ENCODE measurements around the gene DHFR2. TPM values are rescaled to one million over a fixed set of nuclear protein-coding genes. Genes with fewer than 3 reads are reported as not detected.
"Not testable (repeated sequence)": the region's sequence is repeated elsewhere in the genome, so short reads cannot be mapped to it uniquely, and the experiment has no call there.

The DHFR2 gene
- total RNA-seq, 4 donors from 2014 or later, result 3.3 to 5.9 (median 4.8) TPM

DNA sequence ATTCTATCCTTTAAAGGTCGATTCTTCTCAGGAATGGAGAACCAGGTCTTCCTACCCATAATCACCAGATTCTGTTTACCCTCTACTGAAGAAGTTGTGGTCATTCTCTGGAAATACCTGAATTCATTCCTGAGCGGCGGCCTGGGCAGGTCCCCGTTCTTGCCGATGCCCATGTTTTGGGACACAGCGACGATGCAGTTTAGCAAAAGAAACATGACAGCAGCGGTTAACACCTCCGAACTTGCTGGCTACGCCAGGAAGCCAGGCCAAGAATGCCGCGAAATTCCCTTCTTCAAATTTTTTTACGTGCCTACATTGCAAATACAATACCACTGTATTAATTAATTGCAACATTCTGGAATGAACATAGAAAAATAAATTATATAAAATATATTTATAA lies 1.4 kb downstream of the DHFR2 start:
- no peak for DNase-seq (ENCODE audit: extremely low spot score)
- H3K4me1 ChIP-seq, result peaks cover 16 to 32% (median 29%) of the 10 kb centered on the region in 4 donors
- no peaks in the 10 kb centered on the region for H3K9me3 ChIP-seq
- peaks cover 0 to 24% (median 0%) of the 10 kb centered on the region in 4 donors for H3K36me3 ChIP-seq
- intact Hi-C loops (cut with DNase I), result loop anchor here (10.0 kb wide), 2 partner anchors 86 to 156 kb away; partner anchors contain the start of gene PROS1
- H3K4me3 ChIP-seq, result no peak overlapping the region
- no peaks in the 10 kb centered on the region for H3K27me3 ChIP-seq
- TF ChIP-seq POLR2A (IDR thresholded peaks at IDR 0.05; ENCODE audit: low read depth), result no peak
- no peak for TF ChIP-seq POLR2AphosphoS5 (IDR thresholded peaks at IDR 0.05)
- TF ChIP-seq, protein P1, sequence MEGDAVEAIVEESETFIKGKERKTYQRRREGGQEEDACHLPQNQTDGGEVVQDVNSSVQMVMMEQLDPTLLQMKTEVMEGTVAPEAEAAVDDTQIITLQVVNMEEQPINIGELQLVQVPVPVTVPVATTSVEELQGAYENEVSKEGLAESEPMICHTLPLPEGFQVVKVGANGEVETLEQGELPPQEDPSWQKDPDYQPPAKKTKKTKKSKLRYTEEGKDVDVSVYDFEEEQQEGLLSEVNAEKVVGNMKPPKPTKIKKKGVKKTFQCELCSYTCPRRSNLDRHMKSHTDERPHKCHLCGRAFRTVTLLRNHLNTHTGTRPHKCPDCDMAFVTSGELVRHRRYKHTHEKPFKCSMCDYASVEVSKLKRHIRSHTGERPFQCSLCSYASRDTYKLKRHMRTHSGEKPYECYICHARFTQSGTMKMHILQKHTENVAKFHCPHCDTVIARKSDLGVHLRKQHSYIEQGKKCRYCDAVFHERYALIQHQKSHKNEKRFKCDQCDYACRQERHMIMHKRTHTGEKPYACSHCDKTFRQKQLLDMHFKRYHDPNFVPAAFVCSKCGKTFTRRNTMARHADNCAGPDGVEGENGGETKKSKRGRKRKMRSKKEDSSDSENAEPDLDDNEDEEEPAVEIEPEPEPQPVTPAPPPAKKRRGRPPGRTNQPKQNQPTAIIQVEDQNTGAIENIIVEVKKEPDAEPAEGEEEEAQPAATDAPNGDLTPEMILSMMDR (IDR thresholded peaks at IDR 0.05), result no peak
- TF ChIP-seq EP300 (IDR thresholded peaks at IDR 0.05), result no peak
- 98% methylated on average over 13 of the region's 13 CpGs for WGBS
- no peak overlapping the region for H3K27ac ChIP-seq (replicated peaks in 1 of 4)

DNA sequence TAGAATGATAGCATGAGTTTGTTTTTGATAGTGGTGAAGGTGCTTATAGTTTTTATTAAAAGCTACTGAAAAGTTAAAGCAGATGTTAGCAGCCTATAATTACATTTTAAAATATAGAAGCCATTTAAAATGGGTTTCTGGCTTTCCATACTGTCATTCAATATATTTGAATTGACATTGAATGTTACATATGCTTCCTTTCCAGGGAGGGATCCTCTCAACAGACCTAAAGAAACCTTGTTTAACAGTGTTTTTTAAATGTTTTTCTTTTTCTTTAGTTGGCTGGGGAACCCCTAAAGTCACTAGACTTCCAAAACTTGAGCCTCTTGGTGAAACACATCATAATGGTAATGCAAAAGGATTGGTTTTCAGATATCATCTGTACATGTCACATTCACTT lies 12.2 kb downstream of the DHFR2 start:
- Histone ChIP-seq H3K9me3 (no peaks in the 10 kb centered on the region), H3K36me3 (peaks cover 0 to 6% (median 0%) of the 10 kb centered on the region in 4 donors), H3K4me1 (no peaks in the 10 kb centered on the region), H3K27ac (replicated peaks in 1 of 4) (no peak overlapping the region), H3K4me3 (no peak overlapping the region), H3K27me3 (no peaks in the 10 kb centered on the region)
- intact Hi-C loops (cut with DNase I), result no loop called here
- TF ChIP-seq POLR2AphosphoS5 (IDR thresholded peaks at IDR 0.05) (no peak), EP300 (IDR thresholded peaks at IDR 0.05) (no peak), POLR2A (IDR thresholded peaks at IDR 0.05; ENCODE audit: low read depth) (no peak)
- TF ChIP-seq, protein P1 (IDR thresholded peaks at IDR 0.05), result no peak
- no peak for DNase-seq (ENCODE audit: extremely low spot score)

DNA sequence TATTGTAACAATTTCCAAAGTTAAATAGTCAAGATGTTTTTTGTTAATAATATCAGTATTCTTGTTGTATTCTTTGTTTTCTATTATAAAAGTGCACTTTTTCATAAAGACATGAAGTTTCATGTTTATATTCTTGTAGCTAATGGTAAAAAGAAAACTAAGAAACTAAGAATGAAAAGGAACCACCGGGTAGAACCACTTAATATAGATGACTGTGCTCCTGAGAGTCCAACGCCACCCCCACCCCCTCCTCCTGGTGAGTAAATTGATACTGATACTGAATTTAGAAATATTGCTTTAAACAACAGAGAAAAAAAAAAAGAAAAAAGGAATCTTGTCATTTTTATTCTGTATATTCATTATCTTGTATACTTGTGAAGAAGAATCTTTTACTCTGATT lies 13.4 kb downstream of the DHFR2 start:
- no peaks in the 10 kb centered on the region for H3K27me3 ChIP-seq
- TF ChIP-seq, protein P1 (IDR thresholded peaks at IDR 0.05), result no peak
- TF ChIP-seq POLR2A (IDR thresholded peaks at IDR 0.05; ENCODE audit: low read depth) (no peak), EP300 (IDR thresholded peaks at IDR 0.05) (no peak), POLR2AphosphoS5 (IDR thresholded peaks at IDR 0.05) (no peak)
- H3K27ac ChIP-seq (replicated peaks in 1 of 4), result no peak overlapping the region
- no peak overlapping the region for H3K4me3 ChIP-seq
- H3K4me1 ChIP-seq, result no peaks in the 10 kb centered on the region
- H3K9me3 ChIP-seq, result no peaks in the 10 kb centered on the region
- intact Hi-C loops (cut with DNase I), result no loop called here
- WGBS, result 95% methylated on average over 2 of the region's 2 CpGs
- peaks cover 6 to 16% (median 9%) of the 10 kb centered on the region in 4 donors for H3K36me3 ChIP-seq
- no peak for DNase-seq (ENCODE audit: extremely low spot score)

DNA sequence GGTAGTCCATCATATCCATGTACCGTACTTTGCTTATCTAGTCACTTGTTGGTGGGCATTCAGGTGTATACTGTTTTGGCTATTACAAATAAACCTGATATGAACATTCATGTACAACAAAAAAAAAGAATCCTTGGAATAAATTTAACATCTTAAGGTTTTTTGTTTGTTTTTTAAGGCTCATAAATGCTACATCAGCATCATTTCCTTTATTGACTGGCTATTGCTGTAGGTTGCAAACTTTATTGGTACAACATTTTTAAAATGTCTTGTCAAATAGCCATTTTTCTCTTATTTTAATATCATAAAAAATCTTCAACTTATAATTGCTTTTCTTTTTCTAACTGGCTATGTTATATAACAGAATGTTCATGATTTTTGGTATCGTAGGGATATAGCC lies 16.2 kb downstream of the DHFR2 start:
- intact Hi-C loops (cut with DNase I), result no loop called here
- TF ChIP-seq POLR2A (IDR thresholded peaks at IDR 0.05; ENCODE audit: low read depth), result no peak
- TF ChIP-seq, protein P1 (IDR thresholded peaks at IDR 0.05), result no peak
- TF ChIP-seq POLR2AphosphoS5 (IDR thresholded peaks at IDR 0.05), result no peak
- TF ChIP-seq EP300 (IDR thresholded peaks at IDR 0.05), result no peak
- no peak for DNase-seq (ENCODE audit: extremely low spot score)
- WGBS, result 93% methylated on average over 2 of the region's 2 CpGs
- Histone ChIP-seq H3K27me3 (no peaks in the 10 kb centered on the region), H3K4me3 (no peak overlapping the region), H3K9me3 (no peaks in the 10 kb centered on the region), H3K27ac (replicated peaks in 1 of 4) (no peak overlapping the region), H3K4me1 (no peaks in the 10 kb centered on the region), H3K36me3 (peaks cover 12 to 17% (median 15%) of the 10 kb centered on the region in 4 donors)

DNA sequence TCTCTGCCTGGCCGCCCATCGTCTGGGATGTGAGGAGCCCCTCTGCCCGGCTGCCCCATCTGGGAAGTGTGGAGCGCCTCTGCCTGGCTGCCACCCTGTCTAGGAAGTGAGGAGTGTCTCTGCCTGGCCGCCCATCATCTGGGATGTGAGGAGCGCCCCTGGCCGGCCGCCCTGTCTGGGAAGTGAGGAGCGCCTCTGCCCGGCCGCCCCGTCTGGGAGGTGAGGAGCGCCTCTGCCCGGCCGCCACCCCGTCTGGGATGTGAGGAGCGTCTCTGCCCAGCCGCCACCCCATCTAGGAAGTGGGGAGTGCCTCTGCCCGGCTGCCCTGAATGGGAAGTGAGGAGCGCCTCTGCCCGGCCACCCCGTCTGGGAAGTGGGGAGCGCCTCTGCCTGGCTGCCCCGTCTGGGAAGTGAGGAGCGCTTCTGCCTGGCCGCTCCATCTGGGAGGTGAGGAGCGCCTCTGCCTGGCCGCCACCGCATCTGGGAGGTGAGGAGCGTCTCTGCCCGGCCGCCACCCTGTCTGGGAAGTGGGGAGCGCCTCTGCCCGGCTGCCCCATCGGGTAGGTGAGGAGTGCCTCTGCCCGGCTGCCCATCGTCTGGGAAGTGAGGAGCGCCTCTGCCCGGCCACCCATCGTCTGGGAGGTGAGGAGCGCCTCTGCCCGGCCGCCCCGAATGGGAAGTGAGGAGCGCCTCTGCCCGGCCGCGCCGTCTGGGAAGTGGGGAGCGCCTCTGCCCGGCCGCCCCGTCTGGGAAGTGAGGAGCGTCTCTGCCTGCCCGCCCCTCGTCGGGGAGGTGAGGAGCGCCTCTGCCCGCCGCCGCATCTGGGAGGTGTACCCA lies 18.4 kb downstream of the DHFR2 start:
- H3K9me3 ChIP-seq; H3K4me3 ChIP-seq; intact Hi-C loops (cut with DNase I); H3K4me1 ChIP-seq; H3K27ac ChIP-seq (replicated peaks in 1 of 4); H3K27me3 ChIP-seq; DNase-seq (ENCODE audit: extremely low spot score): not testable (repeated sequence)
- WGBS, result 94% methylated on average over 53 of the region's 61 CpGs
- peaks cover 12 to 23% (median 19%) of the 10 kb centered on the region in 4 donors for H3K36me3 ChIP-seq
